Measurements from ENCODE around the gene TRIM14. TPM values are rescaled to one million over a fixed set of nuclear protein-coding genes. Genes with fewer than 3 reads are reported as not detected.

Gene TRIM14
- total RNA-seq, 2 experiments from 2014 or later: 23.5 to 23.6 TPM

GRCh38 chr9:98062161-98062560 is 56.9 kb downstream of the TRIM14 start:
- Histone ChIP-seq H3K27me3 (ENCODE audit: control insufficient read depth in 1 of 2, insufficient read depth in 2 of 2, low read length in 2 of 2) (no peaks in the 10 kb centered on the region), H3K36me3 (ENCODE audit: insufficient read depth, low read length) (peaks cover 37% of the 10 kb centered on the region), H3K4me1 (ENCODE audit: insufficient read depth, low read length) (peaks cover 16% of the 10 kb centered on the region), H3K27ac (ENCODE audit: low read depth in 1 of 2, low read length in 2 of 2) (no peak overlapping the region), H3K4me3 (ENCODE audit: low read length) (no peak overlapping the region), H3K9me3 (ENCODE audit: control insufficient read depth in 1 of 2, insufficient read depth in 1 of 2, low read length in 2 of 2) (no peaks in the 10 kb centered on the region)
- Mint-ChIP-seq H3K36me3 (ENCODE audit: low read depth) (peaks cover 55% of the 10 kb centered on the region), H3K4me3 (no peak overlapping the region), H3K9me3 (no peaks in the 10 kb centered on the region), H3K27me3 (no peaks in the 10 kb centered on the region), H3K4me1 (ENCODE audit: low read depth) (peaks cover 24% of the 10 kb centered on the region), H3K27ac (no peak overlapping the region)
- ChIA-PET CTCF (no interaction called here), POLR2A (interaction anchor here (0.6 kb wide), 1 partner anchor 64 kb away, joined by 3 read pairs; no protein-coding TSS in a partner anchor)
- intact Hi-C loops (cut with DNase I, micrococcal nuclease): no loop called here
- no peak for DNase-seq
- no peak for ATAC-seq (ENCODE audit: poor library complexity)
- no peak for TF ChIP-seq CTCF (IDR thresholded peaks at IDR 0.05)

GRCh38 chr9:98057138-98057799 is 61.8 kb downstream of the TRIM14 start:
- TF ChIP-seq CTCF (IDR thresholded peaks at IDR 0.05): no peak
- Histone ChIP-seq H3K36me3 (ENCODE audit: insufficient read depth, low read length) (peaks cover 10% of the 10 kb centered on the region), H3K27me3 (ENCODE audit: control insufficient read depth in 1 of 2, insufficient read depth in 2 of 2, low read length in 2 of 2) (no peaks in the 10 kb centered on the region), H3K4me3 (ENCODE audit: low read length) (peak overlapping the region; percentile 71), H3K9me3 (ENCODE audit: control insufficient read depth in 1 of 2, insufficient read depth in 1 of 2, low read length in 2 of 2) (peaks cover 0 to 4% of the 10 kb centered on the region in 2 experiments), H3K27ac (ENCODE audit: low read depth in 1 of 2, low read length in 2 of 2) (peak overlapping the region; percentile 64 to 75), H3K4me1 (ENCODE audit: insufficient read depth, low read length) (peaks cover 27% of the 10 kb centered on the region)
- peaks cover 17% of the 10 kb centered on the region for H3K36me3 Mint-ChIP-seq (ENCODE audit: low read depth)
- peak overlapping the region; percentile 98 for H3K4me3 Mint-ChIP-seq
- no peaks in the 10 kb centered on the region for H3K9me3 Mint-ChIP-seq
- peak in 3 of 14 experiments; percentile 25 to 36 (median 26) for DNase-seq
- intact Hi-C loops (cut with DNase I, micrococcal nuclease): loop anchor here (2.0 to 5.0 kb wide), 7 partner anchors 44 to 200 kb away; partner anchors contain the start of genes TBC1D2 (in 2 of the 2), CORO2A (in 1 of the 2) and TRMO (in 1 of the 2)
- ChIA-PET POLR2A (interaction anchor here (0.5 to 4.2 kb wide), 21 partner anchors 9 to 361 kb away, joined by 3 to 56 read pairs (median 6); partner anchors contain the start of genes ANP32B, CORO2A, TBC1D2 and TRMO), CTCF (interaction anchor here (0.6 to 2.7 kb wide), 7 partner anchors 12 to 206 kb away, joined by 3 to 11 read pairs (median 3); partner anchors contain the start of gene ANP32B)
- peak; percentile 24 for ATAC-seq (ENCODE audit: poor library complexity)
- H3K27me3 Mint-ChIP-seq: no peaks in the 10 kb centered on the region
- peak overlapping the region; percentile 93 for H3K27ac Mint-ChIP-seq
- peaks cover 28% of the 10 kb centered on the region for H3K4me1 Mint-ChIP-seq (ENCODE audit: low read depth)

- H3K4me1 ChIP-seq (ENCODE audit: insufficient read depth, low read length): peaks cover 27% of the 10 kb centered on the region
- ChIA-PET CTCF (interaction anchor here (0.5 to 2.7 kb wide), 8 partner anchors 11 to 207 kb away, joined by 3 to 11 read pairs (median 4); partner anchors contain the start of gene ANP32B), POLR2A (interaction anchor here (0.5 to 4.2 kb wide), 24 partner anchors 9 to 818 kb away, joined by 3 to 56 read pairs (median 5); partner anchors contain the start of genes ANP32B, CORO2A, NCBP1 and TBC1D2)
- Mint-ChIP-seq H3K27me3 (no peaks in the 10 kb centered on the region), H3K27ac (peak within 1 kb of the TSS; percentile 93), H3K4me1 (ENCODE audit: low read depth) (peaks cover 28% of the 10 kb centered on the region), H3K36me3 (ENCODE audit: low read depth) (peaks cover 15% of the 10 kb centered on the region), H3K9me3 (no peaks in the 10 kb centered on the region), H3K4me3 (peak within 1 kb of the TSS; percentile 98)
- intact Hi-C loops (cut with DNase I, micrococcal nuclease): loop anchor here (1.0 to 5.0 kb wide), 9 partner anchors 11 to 201 kb away; partner anchors contain the start of genes TBC1D2 (in 2 of the 2), CORO2A (in 1 of the 2) and TRMO (in 1 of the 2)
- H3K27me3 ChIP-seq (ENCODE audit: control insufficient read depth in 1 of 2, insufficient read depth in 2 of 2, low read length in 2 of 2): no peaks in the 10 kb centered on the region
- no peak for TF ChIP-seq CTCF (IDR thresholded peaks at IDR 0.05)
- peaks cover 5% of the 10 kb centered on the region for H3K36me3 ChIP-seq (ENCODE audit: insufficient read depth, low read length)
- peaks cover 0 to 4% of the 10 kb centered on the region in 2 experiments for H3K9me3 ChIP-seq (ENCODE audit: control insufficient read depth in 1 of 2, insufficient read depth in 1 of 2, low read length in 2 of 2)
- ATAC-seq (ENCODE audit: poor library complexity): peak; percentile 92
- DNase-seq: peak; percentile 81 to 95 (median 88)
- H3K4me3 ChIP-seq (ENCODE audit: low read length): peak within 1 kb of the TSS; percentile 71
- H3K27ac ChIP-seq (ENCODE audit: low read depth in 1 of 2, low read length in 2 of 2): peak within 1 kb of the TSS; percentile 64 to 75
Measured at GRCh38 chr9:98056269-98057137, 62.5 kb downstream of the TRIM14 start, which contains the start of gene NANS. Gene NANS, plus strand, starts transcription at chr9:98056732. Its CDS starts 77 bp downstream, at chr9:98056809.

Data from CD4-positive, alpha-beta T cell (primary cell).